ENCODE measurements around the gene MYRFL.

MYRFL gene

DNA sequence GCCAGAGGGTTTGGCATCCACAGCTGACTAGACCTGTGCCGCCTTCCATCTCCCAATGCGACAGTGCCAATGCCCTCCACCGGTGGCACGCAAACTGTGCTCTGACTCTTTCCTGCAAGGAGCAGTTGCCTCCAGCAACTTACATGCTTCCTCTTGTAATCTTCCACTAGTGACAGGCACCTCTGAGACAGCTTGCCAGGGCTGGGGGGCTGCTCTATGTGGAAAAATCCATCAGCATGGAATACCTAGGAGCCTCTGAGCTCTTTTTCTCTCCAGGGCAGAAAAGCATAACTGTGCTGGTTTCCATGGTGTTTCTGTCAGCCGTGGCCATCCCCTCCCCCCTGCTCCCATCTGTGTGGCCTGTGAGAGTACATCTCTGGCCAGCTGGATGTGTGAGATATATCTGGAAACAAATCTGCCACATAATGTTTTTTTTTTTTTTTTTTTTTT lies 110.6 kb downstream of the MYRFL start:
- peak; percentile 54 for DNase-seq

DNA sequence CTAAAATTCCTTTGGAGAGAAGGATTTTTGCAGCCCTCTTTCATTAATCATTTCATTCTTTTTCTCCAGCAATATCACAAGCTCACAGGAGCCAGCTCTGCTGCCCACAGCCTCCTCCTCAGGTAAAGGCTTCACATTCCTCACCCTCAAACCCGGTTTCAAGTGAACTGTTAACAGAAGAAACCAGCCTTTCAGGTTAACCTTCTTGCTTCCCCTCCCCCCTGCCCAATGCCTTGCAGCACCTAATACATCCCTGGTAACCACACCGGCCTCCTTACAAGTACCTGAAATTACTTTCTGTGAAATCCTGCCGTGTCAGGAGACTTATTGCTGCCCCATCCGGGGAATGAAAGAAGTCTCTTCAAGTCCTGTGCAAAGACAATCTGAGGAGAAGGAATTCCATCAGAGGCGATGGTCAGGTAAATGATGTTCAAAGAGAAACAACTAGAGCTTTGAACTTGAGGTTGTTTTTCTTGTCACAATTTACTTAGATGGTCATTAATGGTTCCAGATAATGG lies 111.2 kb downstream of the MYRFL start:
- no peak for DNase-seq

DNA sequence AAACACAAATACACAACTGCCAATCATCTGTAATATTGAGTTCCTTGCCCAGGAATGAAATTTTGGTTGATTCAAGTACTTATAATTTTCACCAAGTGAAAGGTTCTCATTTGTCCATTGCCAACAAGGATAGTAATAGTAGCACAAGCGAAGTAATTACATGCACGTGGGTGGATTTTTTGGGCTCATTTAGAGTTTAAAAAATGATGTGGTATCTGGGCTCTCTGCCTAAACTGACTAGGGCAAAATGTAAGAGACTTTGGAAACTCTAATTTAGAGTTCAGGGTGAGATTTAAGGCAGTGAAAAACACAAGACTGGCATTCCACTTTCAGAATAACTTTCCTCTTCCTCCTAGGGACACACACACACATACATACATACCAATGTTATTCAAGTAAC lies 111.7 kb downstream of the MYRFL start:
- no peak for DNase-seq

DNA sequence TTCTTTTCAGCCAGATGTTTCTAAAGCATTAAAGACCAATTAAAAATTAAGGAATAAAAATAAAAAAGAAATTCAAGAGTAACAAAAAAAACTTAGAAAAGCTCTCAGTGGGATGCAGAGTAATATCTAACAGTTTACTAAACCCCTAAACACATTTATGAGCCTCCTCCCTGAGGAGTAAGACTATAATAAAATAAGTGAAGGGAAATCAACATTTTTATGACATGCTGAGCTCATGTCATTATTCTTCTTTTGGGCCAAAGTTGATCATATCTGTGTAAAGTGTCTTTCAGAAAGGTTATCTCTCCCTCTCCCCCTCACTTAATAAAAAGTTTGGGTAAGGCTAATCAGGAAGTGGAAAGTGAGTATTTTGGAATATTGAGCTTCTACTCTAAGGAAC lies 122.1 kb downstream of the MYRFL start:
- no peak for DNase-seq

DNA sequence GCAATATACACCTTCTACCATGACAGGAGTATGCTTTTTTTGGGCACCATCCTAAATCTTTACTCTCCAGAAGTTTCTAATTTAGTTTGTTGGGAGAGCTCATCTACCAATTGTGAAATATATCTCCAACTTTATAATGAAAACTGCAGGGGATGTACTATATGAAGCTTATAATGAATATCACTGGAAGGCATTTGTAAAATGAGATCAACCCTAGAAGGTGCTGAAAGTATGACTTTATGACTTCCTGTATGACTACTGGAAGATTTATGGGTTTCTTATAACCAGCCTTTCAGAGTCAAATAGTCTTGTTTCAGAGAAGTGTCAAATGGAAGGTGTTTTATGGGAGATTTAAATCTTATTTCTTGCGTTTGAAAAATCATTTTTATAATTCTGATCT lies 122.9 kb downstream of the MYRFL start:
- no peak for DNase-seq

DNA sequence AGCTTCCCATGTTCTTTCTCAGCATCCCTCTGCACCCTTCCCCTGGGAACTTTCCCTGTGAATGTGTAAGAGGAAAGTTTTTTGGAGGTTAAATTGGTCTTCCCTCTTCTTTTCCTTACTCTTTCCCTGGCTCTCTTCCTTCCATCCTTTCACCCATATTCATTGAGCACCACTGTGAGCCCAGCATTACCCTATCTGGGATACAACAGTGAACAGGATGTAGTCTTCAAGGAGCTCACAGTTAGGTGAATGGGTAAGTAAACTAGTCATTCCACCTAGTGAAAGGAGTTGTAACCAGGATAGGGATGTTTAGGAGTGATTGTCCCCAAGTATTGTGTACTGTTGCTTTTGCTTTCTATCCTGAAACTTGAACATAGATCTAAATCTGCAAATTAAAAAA lies 123.8 kb downstream of the MYRFL start:
- DNase-seq = no peak

DNA sequence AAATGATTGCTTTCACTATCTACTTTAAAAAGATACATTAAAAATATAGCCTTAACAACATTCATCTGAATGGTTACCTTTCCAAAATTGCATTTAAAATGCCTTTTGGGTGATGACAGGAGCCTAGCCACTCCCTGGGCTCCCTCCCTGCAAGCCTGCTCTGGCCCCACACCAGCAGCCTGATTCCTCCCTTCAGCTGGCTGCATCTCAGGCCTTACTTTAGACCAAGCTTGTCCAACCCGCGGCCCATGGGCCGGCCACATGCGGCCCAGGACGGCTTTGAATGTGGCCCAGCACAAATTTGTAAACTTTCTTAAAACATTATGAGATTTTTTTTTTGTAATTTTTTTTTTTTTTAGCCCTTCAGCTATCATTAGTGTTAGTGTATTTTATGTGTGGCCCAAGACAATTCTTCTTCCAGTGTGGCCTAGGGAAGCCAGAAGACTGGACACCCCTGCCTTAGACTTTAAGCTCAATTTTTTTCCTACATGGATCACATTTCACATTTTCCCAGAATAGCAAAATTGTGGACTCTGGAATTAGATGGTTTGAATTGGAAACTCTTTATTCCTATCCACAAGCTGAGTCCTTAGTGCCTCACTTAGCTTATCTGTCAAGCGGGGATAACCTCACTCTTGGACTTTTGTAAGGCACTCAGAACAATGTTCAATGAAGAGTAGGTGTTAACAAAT lies 124.4 kb downstream of the MYRFL start:
- no peak for DNase-seq

DNA sequence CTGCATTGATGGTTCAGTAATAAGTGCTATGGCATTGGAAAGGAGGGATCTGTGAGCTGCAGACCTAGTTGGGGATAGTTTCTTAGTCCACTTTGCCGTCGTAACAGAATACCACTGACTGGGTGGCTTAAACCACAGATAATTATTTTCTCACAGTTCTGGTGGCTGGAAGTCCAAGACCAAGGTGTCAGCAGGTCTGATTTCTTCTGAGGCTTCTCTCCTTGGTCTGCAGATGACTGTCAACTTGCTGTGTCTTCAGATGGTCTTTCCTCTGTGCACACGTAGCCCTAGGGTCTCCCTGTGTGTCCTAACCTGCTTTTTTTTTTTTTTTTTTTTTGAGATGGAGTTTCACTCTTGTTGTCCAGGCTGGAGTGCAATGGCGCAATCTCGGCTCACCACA lies 126.1 kb downstream of the MYRFL start:
- no peak for DNase-seq

DNA sequence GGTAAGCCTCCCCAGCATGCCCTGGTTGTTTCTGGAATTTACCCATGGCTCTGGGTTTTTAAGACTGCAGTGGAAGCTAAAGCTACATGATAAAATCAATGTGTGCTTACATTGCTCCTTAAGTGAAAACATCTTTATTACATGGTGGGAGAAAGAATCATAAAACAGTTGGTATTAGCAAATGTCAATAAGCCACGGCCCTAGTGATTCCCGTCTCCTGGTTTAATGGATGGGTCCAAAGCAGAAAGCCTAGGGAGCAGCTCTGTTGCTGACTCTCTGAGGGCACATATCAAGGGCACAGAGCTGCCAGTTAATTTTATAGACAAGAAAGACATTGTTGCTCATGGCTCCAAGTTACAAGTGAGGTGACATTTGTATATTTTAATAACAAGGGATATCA lies 127.9 kb downstream of the MYRFL start:
- DNase-seq = no peak

DNA sequence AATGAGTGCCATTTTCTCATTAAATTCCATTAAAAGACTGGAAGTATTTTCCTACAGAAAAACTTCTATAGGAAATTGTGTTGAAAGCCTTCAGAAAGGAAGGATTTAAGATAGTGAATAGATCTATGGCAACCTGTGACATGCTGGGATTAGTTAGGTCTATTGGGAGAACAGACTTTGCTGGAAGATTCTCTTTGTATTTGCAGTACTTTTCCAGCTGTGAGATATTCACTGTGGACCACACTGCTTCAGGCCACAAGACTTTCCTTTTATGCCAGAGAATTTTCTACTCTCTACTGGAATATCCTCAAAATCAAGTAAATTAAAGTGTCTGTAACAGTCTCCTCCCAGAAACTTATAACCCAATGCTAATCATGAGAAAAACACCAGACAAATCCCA lies 136.2 kb downstream of the MYRFL start:
- no peak for DNase-seq

DNA sequence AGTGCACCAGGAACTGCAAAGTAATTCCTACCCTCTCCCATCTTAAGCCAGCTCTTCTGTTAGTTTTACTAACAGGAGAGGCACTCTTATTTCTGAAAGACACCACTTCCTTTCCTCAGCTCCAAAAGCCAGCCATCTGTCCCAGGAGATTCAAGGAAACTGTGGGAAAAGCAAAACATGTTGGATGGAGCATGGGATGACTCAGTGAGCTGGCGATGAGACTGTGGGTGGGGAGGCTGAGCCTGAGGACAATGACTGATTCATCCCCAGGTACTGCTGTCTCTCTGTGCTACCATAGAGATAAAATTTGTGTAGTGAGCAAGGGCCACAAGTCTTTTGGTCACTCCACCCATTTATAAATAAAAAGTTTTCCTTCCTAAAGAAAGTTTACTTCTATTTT lies 141.4 kb downstream of the MYRFL start:
- no peak for DNase-seq

DNA sequence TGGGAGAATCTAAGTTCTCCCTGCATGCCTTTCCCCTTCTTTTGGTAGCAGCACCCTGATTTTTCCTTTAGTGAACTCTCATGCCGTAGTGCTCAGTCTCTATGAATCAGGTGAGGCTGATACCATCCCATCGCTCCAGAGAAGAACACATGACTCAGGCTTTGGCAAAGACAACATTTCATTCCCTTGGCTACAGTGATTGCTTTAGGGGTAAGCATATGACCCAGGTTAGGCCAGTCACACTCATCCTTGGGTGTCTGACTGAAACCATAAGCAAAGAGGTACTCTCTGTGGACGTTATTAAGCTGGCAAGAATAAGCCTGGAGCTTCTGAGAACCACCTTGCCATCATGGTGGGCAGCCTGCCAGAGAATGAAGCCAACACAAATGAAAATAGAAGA lies 141.8 kb downstream of the MYRFL start:
- no peak for DNase-seq

DNA sequence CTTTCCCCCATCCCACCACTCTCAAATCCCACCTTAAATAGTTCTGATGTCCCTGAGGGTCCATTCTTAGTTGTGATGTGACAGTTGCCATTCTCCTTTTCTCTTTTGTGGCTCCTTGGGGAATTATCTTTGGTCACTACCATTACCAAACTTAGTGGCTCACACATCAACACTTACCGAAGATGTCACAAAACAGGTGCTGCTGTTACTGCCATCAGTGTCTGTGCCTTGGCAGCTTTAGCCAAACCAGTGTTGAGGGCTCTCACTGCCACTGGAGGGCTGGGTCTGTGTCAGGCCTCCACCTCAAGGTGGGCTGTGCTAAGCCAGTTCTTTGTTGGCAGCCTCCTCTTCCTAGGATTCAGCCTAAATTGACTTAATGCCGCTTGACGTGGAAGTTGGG lies 144.0 kb downstream of the MYRFL start:
- no peak for DNase-seq

DNA sequence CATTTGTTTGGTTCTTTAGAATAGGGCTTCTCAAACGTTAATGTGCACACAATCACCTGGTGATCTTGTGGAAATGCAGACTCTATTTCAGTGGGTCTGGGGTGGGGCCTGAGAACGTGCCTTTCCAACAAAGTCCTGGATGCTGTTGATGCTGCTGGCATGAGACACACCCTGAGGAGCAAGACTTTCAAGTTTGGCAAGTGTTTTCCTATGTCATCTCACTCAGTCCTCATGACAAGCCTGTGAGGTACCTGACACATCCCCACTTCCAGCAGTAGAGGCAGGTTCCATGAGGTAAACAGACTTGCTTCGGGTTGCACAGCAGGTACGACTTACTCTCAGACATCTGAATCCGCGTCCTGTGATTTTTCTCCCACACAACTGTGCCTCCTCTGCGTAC lies 147.1 kb downstream of the MYRFL start:
- DNase-seq = no peak

DNA sequence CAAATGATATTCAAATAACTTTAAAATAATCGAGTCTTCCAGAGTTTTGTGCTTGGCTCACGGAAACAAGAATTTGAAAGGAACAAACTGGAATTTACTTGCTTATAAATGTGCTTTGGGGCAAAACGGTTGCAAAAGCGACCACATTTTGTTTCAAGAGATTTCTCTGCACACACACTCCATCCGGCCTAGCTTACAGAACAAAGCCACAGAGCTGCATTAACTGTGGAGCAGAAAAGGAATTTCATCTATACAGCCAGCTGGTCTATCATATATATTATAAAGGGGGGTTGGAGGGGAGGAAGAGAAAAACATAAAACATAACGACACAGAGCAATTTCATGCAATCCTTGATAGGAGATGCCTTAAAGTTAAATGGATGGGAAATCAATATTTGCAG lies 153.0 kb downstream of the MYRFL start:
- no peak for DNase-seq

DNA sequence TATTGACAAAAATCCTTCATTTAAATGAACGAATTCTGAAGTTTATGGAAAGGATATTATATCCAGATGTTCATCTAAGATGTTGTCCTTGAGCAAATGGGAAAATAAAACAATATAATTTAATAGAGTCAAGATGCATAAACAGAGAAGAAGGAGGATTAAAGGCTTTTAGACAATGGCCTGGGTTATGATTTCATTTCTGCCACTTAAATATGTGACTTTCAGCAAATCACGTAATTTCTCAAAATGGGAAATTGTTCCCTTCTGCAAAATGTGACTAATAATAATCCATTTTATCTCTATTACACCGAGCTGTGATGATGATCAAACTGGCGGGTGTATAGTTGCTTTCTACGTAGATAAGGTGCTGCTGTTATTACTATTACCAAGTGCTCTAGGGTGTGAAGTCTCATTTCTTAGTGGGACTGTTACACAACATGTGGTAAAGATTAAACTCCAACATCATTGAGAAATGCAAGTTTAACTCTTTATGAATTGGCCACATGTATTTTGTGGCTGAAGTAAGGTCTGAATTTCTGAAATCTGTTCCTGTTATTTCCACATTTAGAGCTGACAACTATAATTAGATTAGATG lies 157.0 kb downstream of the MYRFL start:
- no peak for DNase-seq

DNA sequence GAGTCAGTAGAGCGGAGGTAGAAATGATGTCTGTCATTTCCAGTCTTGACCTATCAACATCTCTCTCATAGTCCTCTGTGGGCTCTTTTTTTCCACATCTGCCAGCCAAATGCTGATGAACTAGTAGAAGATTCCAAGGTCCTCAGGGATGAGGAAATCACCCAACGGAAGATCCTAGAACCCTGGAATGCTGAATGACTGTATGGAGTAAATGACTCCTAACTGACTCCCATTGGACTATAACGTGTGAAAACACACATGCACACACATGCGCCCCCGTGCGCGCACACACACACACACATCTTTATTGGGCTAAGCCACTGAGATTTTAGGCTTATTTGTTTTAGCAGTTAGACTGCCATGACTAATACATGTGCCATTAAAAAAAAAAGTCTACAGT lies 159.2 kb downstream of the MYRFL start:
- no peak for DNase-seq

DNA sequence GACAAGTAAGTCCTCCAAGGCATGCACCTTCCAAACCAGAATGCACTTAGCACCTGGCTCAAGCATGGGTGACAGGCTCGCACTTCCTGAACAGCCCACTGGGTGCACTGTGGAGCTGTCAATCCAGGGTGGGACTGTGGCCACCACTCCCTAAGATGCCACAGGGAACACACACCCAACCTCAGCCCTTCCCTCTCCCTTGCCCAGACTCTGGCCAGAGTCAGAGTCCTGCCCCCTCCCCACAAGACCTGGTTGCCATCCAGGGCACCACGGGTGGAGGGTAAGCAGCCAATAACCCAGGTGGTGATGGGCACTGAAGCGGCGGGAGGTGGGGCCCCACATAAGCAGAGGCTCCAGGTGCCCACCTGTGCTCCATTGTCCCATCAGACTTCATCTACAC lies 160.6 kb downstream of the MYRFL start:
- DNase-seq = peak; percentile 62

DNA sequence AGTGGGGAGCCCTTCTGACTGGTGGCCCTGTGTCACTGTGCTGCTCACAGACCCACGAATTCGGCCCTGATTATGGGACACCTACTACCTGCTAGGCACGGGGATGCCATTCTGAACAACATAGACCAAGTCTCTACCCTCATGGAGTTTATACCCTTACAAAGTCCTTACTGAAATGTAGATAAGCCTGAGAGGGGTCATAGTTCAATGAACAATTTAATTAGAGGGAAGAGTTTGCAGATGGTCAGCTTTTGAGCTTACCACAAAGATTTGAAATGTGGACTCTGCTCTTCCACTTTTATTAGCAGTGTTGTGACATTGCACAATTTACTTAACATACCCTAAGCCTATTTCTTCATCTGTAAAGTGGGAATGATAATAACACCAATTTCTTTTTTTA lies 161.1 kb downstream of the MYRFL start:
- no peak for DNase-seq

DNA sequence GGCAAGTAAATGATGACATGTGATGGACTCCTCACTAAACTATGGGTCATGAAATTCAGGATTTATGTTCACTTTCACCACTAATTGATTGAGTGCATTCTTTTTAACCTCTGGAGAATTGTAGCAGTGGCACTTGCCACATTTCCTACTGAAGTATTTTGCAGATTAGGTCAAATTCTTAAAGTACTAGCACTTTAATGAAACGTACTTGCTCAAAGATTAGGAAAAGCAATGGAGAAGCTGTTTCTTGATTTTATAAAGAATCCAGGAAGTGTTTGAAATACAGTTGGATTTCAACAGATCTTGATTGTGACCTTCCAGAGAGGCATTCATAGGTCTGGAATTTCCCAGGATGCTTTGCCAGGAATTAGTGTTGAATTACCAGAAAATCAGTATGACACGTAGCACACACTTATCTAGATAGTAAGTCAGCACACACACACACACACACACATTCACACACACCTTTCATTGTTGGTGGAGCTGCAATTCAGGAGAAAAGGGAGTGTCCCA lies 162.6 kb downstream of the MYRFL start:
- no peak for DNase-seq

DNA sequence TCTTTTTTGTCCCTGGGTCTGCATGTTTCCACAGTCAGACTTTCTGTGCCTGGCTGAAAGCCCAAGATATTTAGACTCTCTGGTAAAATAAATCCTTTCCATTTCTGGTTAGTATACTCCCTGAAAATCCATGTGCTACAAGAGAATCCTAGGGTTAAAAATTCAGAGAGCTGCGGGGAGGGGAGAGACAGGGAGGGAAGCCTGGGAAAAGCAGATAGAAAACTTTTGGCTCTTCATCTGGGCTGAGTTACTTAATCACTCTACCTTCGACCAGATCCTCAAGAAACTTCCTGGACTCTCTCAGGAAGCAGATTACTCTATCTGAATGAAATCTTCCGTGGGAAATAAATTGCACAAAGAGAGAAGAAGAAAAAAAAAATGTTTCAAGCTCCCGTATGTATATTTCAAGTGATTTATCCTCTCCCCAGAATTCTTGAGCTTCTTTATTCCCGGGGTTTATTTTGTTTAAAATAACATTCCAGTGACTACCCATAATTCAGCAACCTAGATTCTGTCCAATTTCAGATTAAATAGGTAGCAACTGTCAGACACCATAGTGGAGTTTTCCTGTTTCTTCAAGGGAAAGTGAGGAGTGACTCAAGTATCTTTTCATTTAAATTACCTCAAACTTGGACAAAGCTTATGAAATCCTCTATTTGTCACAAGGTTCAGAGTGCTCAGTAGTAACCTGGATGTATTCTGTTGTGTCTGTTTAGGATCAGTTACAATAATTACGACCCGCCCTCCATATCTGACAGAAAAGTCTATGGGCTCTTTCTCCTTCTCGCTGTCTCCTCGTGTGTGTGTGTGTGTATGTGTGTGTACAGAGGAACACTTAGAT lies 163.7 kb downstream of the MYRFL start:
- no peak for DNase-seq

DNA sequence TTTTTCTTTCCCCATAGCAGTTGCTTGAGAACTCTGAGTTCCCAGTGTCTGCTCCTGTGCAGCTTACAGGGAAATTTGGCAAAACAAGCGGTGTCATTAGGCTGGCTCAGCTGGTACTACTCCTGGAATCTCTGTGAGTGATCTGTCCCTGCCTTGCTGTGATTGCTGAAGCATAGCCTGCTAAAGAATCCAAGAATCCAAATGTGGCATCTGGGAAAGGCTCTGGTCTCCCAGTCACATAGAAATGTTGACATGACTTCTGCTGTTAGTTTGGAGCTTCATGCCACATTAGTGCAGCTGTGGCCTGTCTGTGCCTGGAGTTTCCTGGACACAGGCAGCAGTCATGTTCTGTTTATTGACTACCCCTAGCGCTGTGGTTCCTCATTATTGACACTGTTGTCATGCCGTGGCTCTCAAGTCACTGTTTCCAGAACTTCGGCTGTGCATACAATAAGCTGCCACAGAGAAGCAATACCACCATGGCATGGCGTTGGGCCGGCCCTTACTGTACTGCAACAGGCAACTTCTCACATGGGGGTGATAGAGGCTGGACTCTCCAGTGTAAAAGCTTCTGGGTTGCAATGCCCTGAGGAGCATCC lies 166.8 kb downstream of the MYRFL start:
- DNase-seq = no peak

DNA sequence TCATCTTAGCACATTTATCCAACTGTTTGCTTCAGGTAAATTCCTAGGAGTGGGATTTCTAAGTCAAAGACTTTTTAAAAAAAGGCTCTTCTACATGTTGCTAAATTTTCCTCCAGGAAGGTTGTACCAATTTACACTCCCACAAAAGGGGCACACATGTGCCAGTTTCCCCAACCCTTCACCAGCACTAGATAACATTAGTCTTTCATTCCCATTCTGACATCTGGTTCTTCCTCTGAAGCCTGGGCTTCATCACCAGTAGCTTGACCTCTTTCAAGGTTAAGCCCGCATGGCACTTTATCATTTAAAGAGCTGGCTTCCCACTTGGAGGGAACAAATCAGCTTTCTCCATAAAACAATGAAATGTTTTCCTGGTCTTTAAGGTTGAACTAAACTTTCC lies 168.4 kb downstream of the MYRFL start:
- DNase-seq = no peak
